ENCODE measurements around the gene FAM107B.

Gene FAM107B

GRCh38 chr10:14612873-14613587 lies 161.7 kb downstream of the FAM107B start:
- Histone ChIP-seq H3K18ac (ENCODE audit: low read depth in 1 of 2, low read length in 2 of 2) (no peak overlapping the region), H2BK120ac (ENCODE audit: low read depth, low read length) (no peak overlapping the region), H3K27me3 (ENCODE audit: control insufficient read depth in 1 of 2, insufficient read depth in 1 of 2, low read length in 2 of 2) (no peaks in the 10 kb centered on the region), H3K9me3 (ENCODE audit: control insufficient read depth, low read length) (no peaks in the 10 kb centered on the region), H3K4me1 (ENCODE audit: control insufficient read depth, insufficient read depth, low read depth, low read length) (peaks cover 9% of the 10 kb centered on the region), H2AFZ (ENCODE audit: low read depth, low read length) (no peak overlapping the region), H3K14ac (ENCODE audit: low read length in 2 of 2) (no peak overlapping the region), H2BK5ac (ENCODE audit: low read depth, low read length, poor library complexity, severe bottlenecking) (no peak overlapping the region), H3K4me2 (ENCODE audit: low read length, poor library complexity, severe bottlenecking) (no peak overlapping the region), H3K36me3 (ENCODE audit: control insufficient read depth in 1 of 2, insufficient read depth in 2 of 2, low read depth in 1 of 2, low read length in 2 of 2) (no peaks in the 10 kb centered on the region), H3K4me3 (ENCODE audit: insufficient read depth in 1 of 2, low read depth in 1 of 2, low read length in 2 of 2) (no peak overlapping the region), H4K91ac (ENCODE audit: low read length) (no peak overlapping the region), H3K79me1 (replicated peaks; ENCODE audit: low read length, poor library complexity, severe bottlenecking) (no peaks in the 10 kb centered on the region), H3K9ac (ENCODE audit: low read length) (no peak overlapping the region), H3K4ac (ENCODE audit: low read depth in 1 of 2, low read length in 2 of 2) (no peak overlapping the region), H3K23ac (ENCODE audit: low read length in 2 of 2) (no peak overlapping the region), H2BK12ac (ENCODE audit: low read length in 2 of 2) (no peak overlapping the region), H2AK5ac (ENCODE audit: low read length, severe bottlenecking) (peak overlapping the region; percentile 35), H4K8ac (ENCODE audit: low read length) (no peak overlapping the region), H2BK15ac (ENCODE audit: low read depth, poor library complexity, severe bottlenecking) (no peak overlapping the region), H3K27ac (ENCODE audit: low read length, poor library complexity, severe bottlenecking) (peak overlapping the region; percentile 94)
- no peak for DNase-seq
- 94% methylated on average over 12 of the region's 15 CpGs for WGBS

- peak overlapping the region; percentile 10 for H2BK5ac ChIP-seq (ENCODE audit: low read depth, low read length, poor library complexity, severe bottlenecking)
- no peak overlapping the region for H3K18ac ChIP-seq (ENCODE audit: low read depth in 1 of 2, low read length in 2 of 2)
- H4K91ac ChIP-seq (ENCODE audit: low read length) = no peak overlapping the region
- H3K36me3 ChIP-seq (ENCODE audit: control insufficient read depth in 1 of 2, insufficient read depth in 2 of 2, low read depth in 1 of 2, low read length in 2 of 2) = no peaks in the 10 kb centered on the region
- H2AK5ac ChIP-seq (ENCODE audit: low read length, severe bottlenecking) = no peak overlapping the region
- H3K23ac ChIP-seq (ENCODE audit: low read length in 2 of 2) = no peak overlapping the region
- H3K27me3 ChIP-seq (ENCODE audit: control insufficient read depth in 1 of 2, insufficient read depth in 1 of 2, low read length in 2 of 2) = no peaks in the 10 kb centered on the region
- H3K79me1 ChIP-seq (replicated peaks; ENCODE audit: low read length, poor library complexity, severe bottlenecking) = no peaks in the 10 kb centered on the region
- no peak overlapping the region for H2BK120ac ChIP-seq (ENCODE audit: low read depth, low read length)
- H3K4me2 ChIP-seq (ENCODE audit: low read length, poor library complexity, severe bottlenecking) = peak overlapping the region; percentile 13
- peaks cover 9% of the 10 kb centered on the region for H3K4me1 ChIP-seq (ENCODE audit: control insufficient read depth, insufficient read depth, low read depth, low read length)
- H2BK15ac ChIP-seq (ENCODE audit: low read depth, poor library complexity, severe bottlenecking) = no peak overlapping the region
- H2BK12ac ChIP-seq (ENCODE audit: low read length in 2 of 2) = no peak overlapping the region
- no peak overlapping the region for H3K9ac ChIP-seq (ENCODE audit: low read length)
- no peak for DNase-seq
- H2AFZ ChIP-seq (ENCODE audit: low read depth, low read length) = no peak overlapping the region
- no peak overlapping the region for H4K8ac ChIP-seq (ENCODE audit: low read length)
- H3K4me3 ChIP-seq (ENCODE audit: insufficient read depth in 1 of 2, low read depth in 1 of 2, low read length in 2 of 2) = no peak overlapping the region
- peak overlapping the region; percentile 94 for H3K27ac ChIP-seq (ENCODE audit: low read length, poor library complexity, severe bottlenecking)
- H3K4ac ChIP-seq (ENCODE audit: low read depth in 1 of 2, low read length in 2 of 2) = no peak overlapping the region
- H3K9me3 ChIP-seq (ENCODE audit: control insufficient read depth, low read length) = no peaks in the 10 kb centered on the region
- whole genome bisulfite sequencing = 0% methylated on average over 1 of the region's 2 CpGs
- H3K14ac ChIP-seq (ENCODE audit: low read length in 2 of 2) = no peak overlapping the region
Measured at GRCh38 chr10:14611968-14612693, 162.6 kb downstream of the FAM107B start.

GRCh38 chr10:14609178-14609577 lies 165.5 kb downstream of the FAM107B start:
- Histone ChIP-seq H4K8ac (ENCODE audit: low read length) (no peak overlapping the region), H3K27ac (ENCODE audit: low read length, poor library complexity, severe bottlenecking) (no peak overlapping the region), H3K14ac (ENCODE audit: low read length in 2 of 2) (no peak overlapping the region), H3K4ac (ENCODE audit: low read depth in 1 of 2, low read length in 2 of 2) (no peak overlapping the region), H3K4me2 (ENCODE audit: low read length, poor library complexity, severe bottlenecking) (no peak overlapping the region), H3K36me3 (ENCODE audit: control insufficient read depth in 1 of 2, insufficient read depth in 2 of 2, low read depth in 1 of 2, low read length in 2 of 2) (no peaks in the 10 kb centered on the region), H4K91ac (ENCODE audit: low read length) (no peak overlapping the region), H3K23ac (ENCODE audit: low read length in 2 of 2) (no peak overlapping the region), H2BK5ac (ENCODE audit: low read depth, low read length, poor library complexity, severe bottlenecking) (no peak overlapping the region), H2BK120ac (ENCODE audit: low read depth, low read length) (no peak overlapping the region), H3K4me3 (ENCODE audit: insufficient read depth in 1 of 2, low read depth in 1 of 2, low read length in 2 of 2) (no peak overlapping the region), H2BK12ac (ENCODE audit: low read length in 2 of 2) (no peak overlapping the region), H3K9ac (ENCODE audit: low read length) (no peak overlapping the region), H3K79me1 (replicated peaks; ENCODE audit: low read length, poor library complexity, severe bottlenecking) (no peaks in the 10 kb centered on the region), H3K27me3 (ENCODE audit: control insufficient read depth in 1 of 2, insufficient read depth in 1 of 2, low read length in 2 of 2) (no peaks in the 10 kb centered on the region), H3K9me3 (ENCODE audit: control insufficient read depth, low read length) (no peaks in the 10 kb centered on the region), H2AK5ac (ENCODE audit: low read length, severe bottlenecking) (no peak overlapping the region), H3K4me1 (ENCODE audit: control insufficient read depth, insufficient read depth, low read depth, low read length) (peaks cover 12% of the 10 kb centered on the region), H2BK15ac (ENCODE audit: low read depth, poor library complexity, severe bottlenecking) (no peak overlapping the region), H2AFZ (ENCODE audit: low read depth, low read length) (no peak overlapping the region), H3K18ac (ENCODE audit: low read depth in 1 of 2, low read length in 2 of 2) (no peak overlapping the region)
- WGBS = 60% methylated on average over 1 of the region's 1 CpG
- DNase-seq = no peak

GRCh38 chr10:14608381-14609001 lies 166.2 kb downstream of the FAM107B start:
- Histone ChIP-seq H3K9me3 (ENCODE audit: control insufficient read depth, low read length) (no peaks in the 10 kb centered on the region), H3K27me3 (ENCODE audit: control insufficient read depth in 1 of 2, insufficient read depth in 1 of 2, low read length in 2 of 2) (no peaks in the 10 kb centered on the region), H4K8ac (ENCODE audit: low read length) (no peak overlapping the region), H3K14ac (ENCODE audit: low read length in 2 of 2) (no peak overlapping the region), H3K9ac (ENCODE audit: low read length) (no peak overlapping the region), H2BK15ac (ENCODE audit: low read depth, poor library complexity, severe bottlenecking) (no peak overlapping the region), H3K4me3 (ENCODE audit: insufficient read depth in 1 of 2, low read depth in 1 of 2, low read length in 2 of 2) (no peak overlapping the region), H3K18ac (ENCODE audit: low read depth in 1 of 2, low read length in 2 of 2) (no peak overlapping the region), H2BK12ac (ENCODE audit: low read length in 2 of 2) (no peak overlapping the region), H3K36me3 (ENCODE audit: control insufficient read depth in 1 of 2, insufficient read depth in 2 of 2, low read depth in 1 of 2, low read length in 2 of 2) (no peaks in the 10 kb centered on the region), H2AFZ (ENCODE audit: low read depth, low read length) (no peak overlapping the region), H3K27ac (ENCODE audit: low read length, poor library complexity, severe bottlenecking) (no peak overlapping the region), H2BK120ac (ENCODE audit: low read depth, low read length) (no peak overlapping the region), H3K23ac (ENCODE audit: low read length in 2 of 2) (no peak overlapping the region), H3K4ac (ENCODE audit: low read depth in 1 of 2, low read length in 2 of 2) (no peak overlapping the region), H4K91ac (ENCODE audit: low read length) (no peak overlapping the region), H2AK5ac (ENCODE audit: low read length, severe bottlenecking) (peak overlapping the region; percentile 43), H2BK5ac (ENCODE audit: low read depth, low read length, poor library complexity, severe bottlenecking) (no peak overlapping the region), H3K4me2 (ENCODE audit: low read length, poor library complexity, severe bottlenecking) (no peak overlapping the region), H3K79me1 (replicated peaks; ENCODE audit: low read length, poor library complexity, severe bottlenecking) (no peaks in the 10 kb centered on the region), H3K4me1 (ENCODE audit: control insufficient read depth, insufficient read depth, low read depth, low read length) (peaks cover 12% of the 10 kb centered on the region)
- no peak for DNase-seq
- 100% methylated on average over 1 of the region's 4 CpGs for WGBS

All from mesenchymal stem cell (in vitro differentiated cells and primary cell).